ENCODE measurements around the gene VOPP1.

Gene VOPP1

GRCh38 chr7:55444786-55445185, 127.5 kb downstream of the VOPP1 start:
- peaks cover 8% of the 10 kb centered on the region for H3K36me3 Mint-ChIP-seq
- no peak overlapping the region for H3K27ac Mint-ChIP-seq
- no peak overlapping the region for H3K4me3 Mint-ChIP-seq
- H3K4me1 Mint-ChIP-seq = peaks cover 20% of the 10 kb centered on the region
- H3K9me3 Mint-ChIP-seq = no peaks in the 10 kb centered on the region
- no peaks in the 10 kb centered on the region for H3K27me3 Mint-ChIP-seq

GRCh38 chr7:55441774-55442522, 130.4 kb downstream of the VOPP1 start:
- Mint-ChIP-seq H3K4me1 (peaks cover 43% of the 10 kb centered on the region), H3K36me3 (peaks cover 2% of the 10 kb centered on the region), H3K27me3 (no peaks in the 10 kb centered on the region), H3K27ac (no peak overlapping the region), H3K9me3 (no peaks in the 10 kb centered on the region), H3K4me3 (no peak overlapping the region)

- H3K4me3 Mint-ChIP-seq = no peak overlapping the region
- peaks cover 2% of the 10 kb centered on the region for H3K36me3 Mint-ChIP-seq
- peaks cover 50% of the 10 kb centered on the region for H3K4me1 Mint-ChIP-seq
- H3K27me3 Mint-ChIP-seq = no peaks in the 10 kb centered on the region
- no peaks in the 10 kb centered on the region for H3K9me3 Mint-ChIP-seq
- no peak overlapping the region for H3K27ac Mint-ChIP-seq
These were observed 131.3 kb downstream of the VOPP1 start for GRCh38 chr7:55441002-55441401.

- Mint-ChIP-seq H3K27ac (no peak overlapping the region), H3K27me3 (no peaks in the 10 kb centered on the region), H3K4me1 (peaks cover 50% of the 10 kb centered on the region)
These were observed 132.1 kb downstream of the VOPP1 start for GRCh38 chr7:55440040-55440690.

GRCh38 chr7:55439627-55440026, 132.7 kb downstream of the VOPP1 start:
- Mint-ChIP-seq H3K27ac (no peak overlapping the region), H3K27me3 (no peaks in the 10 kb centered on the region), H3K9me3 (no peaks in the 10 kb centered on the region), H3K4me1 (peaks cover 48% of the 10 kb centered on the region), H3K36me3 (no peaks in the 10 kb centered on the region), H3K4me3 (no peak overlapping the region)

More at GRCh38 chr7:55440040-55440690, 132.1 kb downstream of the VOPP1 start:
- Mint-ChIP-seq H3K4me3 (no peak overlapping the region), H3K36me3 (peaks cover 2% of the 10 kb centered on the region), H3K9me3 (no peaks in the 10 kb centered on the region)

GRCh38 chr7:55438757-55439525, 133.4 kb downstream of the VOPP1 start:
- Mint-ChIP-seq H3K27me3 (no peaks in the 10 kb centered on the region), H3K36me3 (no peaks in the 10 kb centered on the region), H3K27ac (peak overlapping the region; percentile 0), H3K4me1 (peaks cover 47% of the 10 kb centered on the region), H3K9me3 (no peaks in the 10 kb centered on the region), H3K4me3 (no peak overlapping the region)

GRCh38 chr7:55438085-55438756, 134.1 kb downstream of the VOPP1 start:
- Mint-ChIP-seq H3K4me1 (peaks cover 52% of the 10 kb centered on the region), H3K9me3 (no peaks in the 10 kb centered on the region), H3K27ac (no peak overlapping the region), H3K27me3 (no peaks in the 10 kb centered on the region), H3K36me3 (no peaks in the 10 kb centered on the region), H3K4me3 (no peak overlapping the region)

GRCh38 chr7:55437375-55437774, 134.9 kb downstream of the VOPP1 start:
- no peak overlapping the region for H3K4me3 Mint-ChIP-seq
- peaks cover 58% of the 10 kb centered on the region for H3K4me1 Mint-ChIP-seq
- peak overlapping the region; percentile 2 for H3K27ac Mint-ChIP-seq
- H3K27me3 Mint-ChIP-seq = no peaks in the 10 kb centered on the region
- H3K36me3 Mint-ChIP-seq = no peaks in the 10 kb centered on the region
- no peaks in the 10 kb centered on the region for H3K9me3 Mint-ChIP-seq

- Mint-ChIP-seq H3K36me3 (no peaks in the 10 kb centered on the region), H3K4me1 (peaks cover 58% of the 10 kb centered on the region), H3K4me3 (no peak overlapping the region), H3K27me3 (no peaks in the 10 kb centered on the region), H3K9me3 (no peaks in the 10 kb centered on the region), H3K27ac (no peak overlapping the region)
These were observed 135.8 kb downstream of the VOPP1 start for GRCh38 chr7:55436457-55436856.

- Mint-ChIP-seq H3K4me1 (peaks cover 58% of the 10 kb centered on the region), H3K36me3 (no peaks in the 10 kb centered on the region), H3K4me3 (no peak overlapping the region), H3K27ac (no peak overlapping the region), H3K9me3 (no peaks in the 10 kb centered on the region), H3K27me3 (no peaks in the 10 kb centered on the region)
These were observed 136.8 kb downstream of the VOPP1 start for GRCh38 chr7:55435466-55435865.

- Mint-ChIP-seq H3K27ac (no peak overlapping the region), H3K4me1 (peaks cover 38% of the 10 kb centered on the region), H3K9me3 (no peaks in the 10 kb centered on the region), H3K36me3 (no peaks in the 10 kb centered on the region), H3K4me3 (no peak overlapping the region), H3K27me3 (no peaks in the 10 kb centered on the region)
These were observed 139.1 kb downstream of the VOPP1 start for GRCh38 chr7:55432939-55433784.

GRCh38 chr7:55432506-55432905, 139.8 kb downstream of the VOPP1 start:
- H3K36me3 Mint-ChIP-seq = no peaks in the 10 kb centered on the region
- no peaks in the 10 kb centered on the region for H3K9me3 Mint-ChIP-seq
- no peak overlapping the region for H3K27ac Mint-ChIP-seq
- H3K4me1 Mint-ChIP-seq = peaks cover 34% of the 10 kb centered on the region
- no peak overlapping the region for H3K4me3 Mint-ChIP-seq
- H3K27me3 Mint-ChIP-seq = no peaks in the 10 kb centered on the region

GRCh38 chr7:55431898-55432297, 140.4 kb downstream of the VOPP1 start:
- no peak overlapping the region for H3K27ac Mint-ChIP-seq
- H3K4me3 Mint-ChIP-seq = no peak overlapping the region
- no peaks in the 10 kb centered on the region for H3K36me3 Mint-ChIP-seq
- H3K27me3 Mint-ChIP-seq = no peaks in the 10 kb centered on the region
- H3K9me3 Mint-ChIP-seq = no peaks in the 10 kb centered on the region
- peaks cover 35% of the 10 kb centered on the region for H3K4me1 Mint-ChIP-seq

- Mint-ChIP-seq H3K9me3 (no peaks in the 10 kb centered on the region), H3K4me1 (peaks cover 20% of the 10 kb centered on the region), H3K36me3 (peaks cover 7% of the 10 kb centered on the region), H3K4me3 (no peak overlapping the region), H3K27me3 (no peaks in the 10 kb centered on the region), H3K27ac (no peak overlapping the region)
These were observed 142.3 kb downstream of the VOPP1 start for GRCh38 chr7:55429835-55430499.
